ENCODE measurements around the gene CNTN6. TPM values are rescaled to one million over a fixed set of nuclear protein-coding genes. Genes with fewer than 3 reads are reported as not detected.

Gene CNTN6
- total RNA-seq, 1 experiment from 2014 or later = not detected

GRCh38 chr3:1400571-1400970 is 307.7 kb downstream of the CNTN6 start:
- Histone ChIP-seq H3K14ac (ENCODE audit: insufficient read depth, low read length) (no peak overlapping the region), H4K8ac (replicated peaks; ENCODE audit: insufficient read length, low read depth, low read length) (no peak overlapping the region), H3K27ac (ENCODE audit: insufficient read length, low read depth, low read length) (no peak overlapping the region), H4K5ac (ENCODE audit: insufficient read length, low read depth, low read length) (no peak overlapping the region), H2AK5ac (ENCODE audit: insufficient read length, low read length) (no peak overlapping the region), H2BK20ac (ENCODE audit: low read depth, low read length, poor library complexity, severe bottlenecking) (no peak overlapping the region), H3K9ac (ENCODE audit: extremely low read depth, insufficient read length, low read length) (no peak overlapping the region), H3K18ac (ENCODE audit: insufficient read length, low read depth, low read length) (no peak overlapping the region), H4K20me1 (ENCODE audit: control insufficient read depth, insufficient read depth, insufficient read length) (no peaks in the 10 kb centered on the region), H3K23ac (ENCODE audit: insufficient read length, low read depth, low read length) (no peak overlapping the region), H2BK12ac (ENCODE audit: insufficient read length, low read depth, low read length) (no peak overlapping the region), H2BK5ac (ENCODE audit: insufficient read length, low read length) (no peak overlapping the region), H3K9me3 (ENCODE audit: control insufficient read depth, low read depth, low read length) (no peaks in the 10 kb centered on the region), H3K56ac (ENCODE audit: insufficient read length, low read depth, low read length) (no peak overlapping the region), H2BK15ac (ENCODE audit: low read depth, low read length) (no peak overlapping the region), H3K4ac (ENCODE audit: low read depth, low read length) (no peak overlapping the region), H3K79me2 (ENCODE audit: insufficient read depth, low read length) (no peaks in the 10 kb centered on the region), H4K91ac (ENCODE audit: insufficient read length, low read depth, low read length) (no peak overlapping the region), H3K4me2 (ENCODE audit: insufficient read depth, insufficient read length, low read length) (no peak overlapping the region), H3K4me1 (ENCODE audit: insufficient read depth, low read length) (no peaks in the 10 kb centered on the region), H3K79me1 (ENCODE audit: insufficient read depth, low read depth, low read length, poor library complexity, severe bottlenecking) (no peaks in the 10 kb centered on the region), H3K27me3 (ENCODE audit: insufficient read depth, low read length) (no peaks in the 10 kb centered on the region), H3T11ph (ENCODE audit: low read length) (no peak overlapping the region), H3K23me2 (ENCODE audit: insufficient read length, low read depth, low read length, poor library complexity, severe bottlenecking) (no peaks in the 10 kb centered on the region), H2BK120ac (ENCODE audit: low read depth, low read length, poor library complexity, severe bottlenecking) (no peak overlapping the region), H2AFZ (ENCODE audit: low read length) (no peak overlapping the region)
- Mint-ChIP-seq H3K36me3 (ENCODE audit: insufficient read depth in 1 of 3, low read depth in 3 of 3) (no peaks in the 10 kb centered on the region), H3K4me1 (peaks cover 5 to 6% of the 10 kb centered on the region in 2 experiments), H3K27me3 (ENCODE audit: low read depth) (no peaks in the 10 kb centered on the region), H3K9me3 (no peaks in the 10 kb centered on the region), H3K4me3 (no peak overlapping the region), H3K27ac (no peak overlapping the region)
- WGBS (ENCODE audit: extremely low coverage, insufficient read length, low lambda C conversion rate) = no CpG with 5 or more reads among the region's 3 CpGs
- no peak for DNase-seq
- TF ChIP-seq, protein P1, sequence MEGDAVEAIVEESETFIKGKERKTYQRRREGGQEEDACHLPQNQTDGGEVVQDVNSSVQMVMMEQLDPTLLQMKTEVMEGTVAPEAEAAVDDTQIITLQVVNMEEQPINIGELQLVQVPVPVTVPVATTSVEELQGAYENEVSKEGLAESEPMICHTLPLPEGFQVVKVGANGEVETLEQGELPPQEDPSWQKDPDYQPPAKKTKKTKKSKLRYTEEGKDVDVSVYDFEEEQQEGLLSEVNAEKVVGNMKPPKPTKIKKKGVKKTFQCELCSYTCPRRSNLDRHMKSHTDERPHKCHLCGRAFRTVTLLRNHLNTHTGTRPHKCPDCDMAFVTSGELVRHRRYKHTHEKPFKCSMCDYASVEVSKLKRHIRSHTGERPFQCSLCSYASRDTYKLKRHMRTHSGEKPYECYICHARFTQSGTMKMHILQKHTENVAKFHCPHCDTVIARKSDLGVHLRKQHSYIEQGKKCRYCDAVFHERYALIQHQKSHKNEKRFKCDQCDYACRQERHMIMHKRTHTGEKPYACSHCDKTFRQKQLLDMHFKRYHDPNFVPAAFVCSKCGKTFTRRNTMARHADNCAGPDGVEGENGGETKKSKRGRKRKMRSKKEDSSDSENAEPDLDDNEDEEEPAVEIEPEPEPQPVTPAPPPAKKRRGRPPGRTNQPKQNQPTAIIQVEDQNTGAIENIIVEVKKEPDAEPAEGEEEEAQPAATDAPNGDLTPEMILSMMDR (conservative IDR thresholded peaks at IDR 0.05) = no peak
